GM18873 (cell line): ENCODE results near the gene PACRG.

Experiments used
- ATAC-seq: cut with Tn5 transposase; IDR thresholded peaks from one replicate; pipeline ENCODE4 v1.9.1; 2021; ENCODE audit warnings: mild to moderate bottlenecking, moderate library complexity, moderate number of reproducible peaks; ENCODE audit not compliant: unreplicated experiment, low FRiP score

The PACRG gene

GRCh38 chr6:163121270-163121669 lies 393.5 kb downstream of the PACRG start:
- no peak for ATAC-seq

GRCh38 chr6:163122365-163122764 lies 394.6 kb downstream of the PACRG start:
- ATAC-seq = no peak

GRCh38 chr6:163123098-163123497 lies 395.3 kb downstream of the PACRG start:
- no peak for ATAC-seq

GRCh38 chr6:163126741-163127140 lies 399.0 kb downstream of the PACRG start:
- no peak for ATAC-seq

GRCh38 chr6:163127587-163127986 lies 399.8 kb downstream of the PACRG start:
- ATAC-seq = no peak

- ATAC-seq = no peak
These were observed 400.6 kb downstream of the PACRG start for GRCh38 chr6:163128324-163128723.

GRCh38 chr6:163132050-163132750 lies 404.4 kb downstream of the PACRG start:
- ATAC-seq = no peak

GRCh38 chr6:163133017-163133416 lies 405.2 kb downstream of the PACRG start:
- ATAC-seq = no peak

- no peak for ATAC-seq
These were observed 405.9 kb downstream of the PACRG start for GRCh38 chr6:163133691-163134090.

- no peak for ATAC-seq
These were observed 409.1 kb downstream of the PACRG start for GRCh38 chr6:163136681-163137397.

- no peak for ATAC-seq
These were observed 409.7 kb downstream of the PACRG start for GRCh38 chr6:163137398-163137881.

GRCh38 chr6:163146036-163146435 lies 418.3 kb downstream of the PACRG start:
- ATAC-seq = no peak

- no peak for ATAC-seq
These were observed 420.2 kb downstream of the PACRG start for GRCh38 chr6:163147994-163148393.

GRCh38 chr6:163148451-163149278 lies 420.9 kb downstream of the PACRG start:
- no peak for ATAC-seq

GRCh38 chr6:163149279-163149848 lies 421.6 kb downstream of the PACRG start:
- no peak for ATAC-seq

GRCh38 chr6:163151212-163151611 lies 423.4 kb downstream of the PACRG start:
- no peak for ATAC-seq

- no peak for ATAC-seq
These were observed 424.9 kb downstream of the PACRG start for GRCh38 chr6:163152701-163153100.

GRCh38 chr6:163159110-163159509 lies 431.3 kb downstream of the PACRG start:
- no peak for ATAC-seq

GRCh38 chr6:163159689-163160088 lies 431.9 kb downstream of the PACRG start:
- no peak for ATAC-seq

- ATAC-seq = no peak
These were observed 434.5 kb downstream of the PACRG start for GRCh38 chr6:163162007-163162873.
